Kidney tubule cell (primary cell): ENCODE results near the gene TRPM2.
"Not testable (repeated sequence)": the region's sequence is repeated elsewhere in the genome, so short reads cannot be mapped to it uniquely, and the experiment has no call there.

Experiments used
- DNase-seq: peaks from one replicate; pipeline ENCODE4 v3.0.0-alpha.2; 2018; ENCODE audit warnings: low spot score

Gene TRPM2

DNA sequence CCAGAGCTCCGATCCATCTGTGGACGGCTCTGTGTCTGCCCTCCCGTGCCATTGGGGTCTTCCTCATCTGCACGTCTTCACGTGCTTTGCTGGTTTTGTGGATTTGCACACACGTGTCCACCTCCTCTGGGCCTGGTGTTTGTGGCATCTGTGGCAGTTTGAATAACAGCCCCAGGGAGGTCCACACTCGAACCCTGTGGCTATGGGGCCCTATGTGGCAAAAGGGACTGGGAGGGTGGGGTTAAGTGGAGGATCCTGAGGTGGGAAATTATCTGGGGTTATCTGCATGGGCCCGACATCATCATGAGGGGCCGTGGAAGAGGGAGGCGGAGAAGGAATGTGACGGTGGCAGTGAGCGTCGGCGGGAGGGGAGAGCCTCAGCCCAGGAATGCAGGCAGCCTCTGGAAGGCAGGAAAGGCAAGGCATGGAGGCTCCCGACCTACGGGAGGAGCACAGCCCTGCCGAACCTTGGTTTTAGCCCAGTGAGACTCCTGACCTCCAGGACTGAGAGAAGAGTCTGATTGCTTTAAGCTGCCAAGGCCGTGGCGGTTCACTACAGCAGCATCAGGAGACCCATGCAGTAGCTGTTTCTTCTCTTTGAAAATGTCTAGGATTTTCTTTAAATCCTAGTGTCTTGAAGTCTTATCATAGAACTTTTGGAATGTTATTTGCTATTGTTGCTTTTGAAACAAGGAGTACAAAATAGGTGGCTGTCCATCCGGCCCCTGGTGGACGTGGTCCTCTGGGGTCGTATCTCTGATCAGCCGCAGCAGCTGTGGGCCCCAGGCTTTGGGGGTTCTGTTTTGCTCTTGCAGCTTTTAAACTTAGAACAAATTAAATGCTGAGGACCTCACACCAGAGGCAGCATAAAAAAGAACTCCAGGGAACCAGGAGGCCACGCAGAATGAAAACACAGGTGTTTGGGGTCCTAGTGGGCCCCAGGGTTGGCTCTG is 61.9 kb downstream of the TRPM2 start:
- no peak for DNase-seq

DNA sequence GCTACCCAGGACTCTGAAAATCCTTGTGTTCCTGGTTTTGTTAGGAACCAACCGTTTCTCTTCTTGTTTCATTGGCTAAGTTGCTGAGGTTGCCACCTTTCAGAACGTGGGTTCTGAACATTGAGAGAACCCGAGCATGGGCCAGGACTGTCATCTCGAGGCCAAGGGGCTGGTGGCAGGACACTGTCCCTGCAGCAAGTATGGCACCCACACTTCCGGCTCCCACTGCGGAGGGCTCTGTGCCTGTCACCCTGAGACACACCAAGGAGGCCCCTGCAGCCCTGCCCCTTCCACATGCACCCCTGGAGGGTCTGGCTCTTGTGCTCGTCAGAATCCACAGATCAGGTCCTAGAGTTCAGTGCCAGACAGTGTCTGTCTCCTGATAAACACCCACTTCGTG is 62.8 kb downstream of the TRPM2 start:
- DNase-seq = no peak

DNA sequence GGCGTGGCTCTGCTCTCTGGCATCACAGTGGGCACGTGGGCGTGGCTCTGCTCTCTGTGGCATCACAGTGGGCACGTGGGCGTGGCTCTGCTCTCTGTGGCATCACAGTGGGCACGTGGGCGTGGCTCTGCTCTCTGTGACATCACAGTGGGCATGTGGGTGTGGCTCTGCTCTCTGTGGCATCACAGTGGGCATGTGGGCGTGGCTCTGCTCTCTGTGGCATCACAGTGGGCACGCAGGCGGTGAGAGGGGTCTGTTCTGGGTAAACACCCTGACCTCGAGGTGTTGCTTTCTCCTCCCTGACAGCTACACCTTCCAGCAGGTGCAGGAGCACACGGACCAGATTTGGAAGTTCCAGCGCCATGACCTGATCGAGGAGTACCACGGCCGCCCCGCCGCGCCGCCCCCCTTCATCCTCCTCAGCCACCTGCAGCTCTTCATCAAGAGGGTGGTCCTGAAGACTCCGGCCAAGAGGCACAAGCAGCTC is 64.2 kb downstream of the TRPM2 start:
- DNase-seq = not testable (repeated sequence)

DNA sequence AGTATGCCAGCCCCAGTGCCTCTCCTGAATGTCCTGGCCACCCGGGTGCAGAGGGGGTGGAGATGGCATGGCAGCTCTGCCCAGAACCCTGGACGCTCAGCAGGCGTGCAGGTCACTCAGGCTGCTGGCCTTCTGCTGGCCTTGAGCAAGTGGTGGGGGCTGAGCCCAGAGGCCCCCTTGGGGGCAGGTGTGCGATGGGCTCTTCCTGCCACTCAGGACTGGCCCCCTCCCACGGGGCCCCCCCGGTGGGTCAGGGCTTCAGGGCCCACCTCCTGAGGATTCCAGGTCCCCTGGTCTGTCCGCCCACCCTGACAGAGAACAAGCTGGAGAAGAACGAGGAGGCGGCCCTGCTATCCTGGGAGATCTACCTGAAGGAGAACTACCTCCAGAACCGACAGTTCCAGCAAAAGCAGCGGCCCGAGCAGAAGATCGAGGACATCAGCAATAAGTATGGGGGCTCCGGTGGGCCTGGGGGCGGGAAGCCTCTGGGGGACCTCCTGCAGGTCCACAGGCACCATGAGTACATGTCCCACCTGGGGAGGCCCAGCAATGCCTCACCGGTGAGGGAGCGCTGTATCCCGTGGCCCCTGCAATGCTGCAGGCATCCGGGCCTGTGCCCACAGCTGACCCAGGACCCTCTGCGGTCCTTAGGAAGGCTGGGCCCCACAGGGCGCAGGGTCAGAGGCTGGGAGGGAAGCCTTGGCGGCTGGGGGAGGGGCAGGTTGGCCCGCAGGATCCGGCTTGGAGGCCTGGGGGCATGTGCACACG is 64.9 kb downstream of the TRPM2 start:
- no peak for DNase-seq

DNA sequence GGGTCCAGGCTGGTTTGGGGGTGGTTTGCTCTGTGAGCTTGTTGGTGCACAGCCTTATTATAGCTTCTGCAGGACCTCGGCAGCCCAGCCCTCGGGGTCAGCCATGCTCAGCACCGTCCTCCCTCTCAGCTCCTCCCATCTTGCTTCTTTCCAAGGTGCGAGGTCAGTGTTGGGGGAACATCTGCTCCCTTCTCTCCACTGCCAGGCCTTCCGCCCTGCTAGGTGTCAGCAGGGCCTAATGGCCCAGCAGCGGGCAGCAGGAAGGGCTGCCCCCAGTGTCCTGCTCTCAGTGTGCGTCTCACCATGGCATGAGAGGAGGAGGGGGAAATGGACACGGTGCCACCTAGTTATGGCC is 65.4 kb downstream of the TRPM2 start:
- DNase-seq = no peak

DNA sequence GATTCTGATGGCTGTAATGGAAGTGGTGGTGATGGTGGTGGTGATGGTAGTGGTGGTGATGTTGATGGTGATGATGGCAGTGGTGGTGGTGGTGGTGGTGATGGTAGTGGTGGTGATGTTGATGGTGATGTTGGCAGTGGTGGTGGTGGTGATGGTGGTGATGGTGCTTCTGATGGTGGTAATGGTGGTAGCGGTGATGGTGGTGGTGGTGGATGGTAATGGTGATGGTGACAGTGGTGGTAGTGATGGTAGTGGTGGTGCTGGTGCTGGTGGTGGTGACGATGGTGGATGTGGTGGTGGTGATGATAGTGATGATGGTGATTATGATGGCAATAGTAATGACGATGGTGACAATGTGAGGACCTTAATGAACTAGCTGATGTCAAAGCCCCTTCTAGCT is 66.3 kb downstream of the TRPM2 start:
- no peak for DNase-seq

DNA sequence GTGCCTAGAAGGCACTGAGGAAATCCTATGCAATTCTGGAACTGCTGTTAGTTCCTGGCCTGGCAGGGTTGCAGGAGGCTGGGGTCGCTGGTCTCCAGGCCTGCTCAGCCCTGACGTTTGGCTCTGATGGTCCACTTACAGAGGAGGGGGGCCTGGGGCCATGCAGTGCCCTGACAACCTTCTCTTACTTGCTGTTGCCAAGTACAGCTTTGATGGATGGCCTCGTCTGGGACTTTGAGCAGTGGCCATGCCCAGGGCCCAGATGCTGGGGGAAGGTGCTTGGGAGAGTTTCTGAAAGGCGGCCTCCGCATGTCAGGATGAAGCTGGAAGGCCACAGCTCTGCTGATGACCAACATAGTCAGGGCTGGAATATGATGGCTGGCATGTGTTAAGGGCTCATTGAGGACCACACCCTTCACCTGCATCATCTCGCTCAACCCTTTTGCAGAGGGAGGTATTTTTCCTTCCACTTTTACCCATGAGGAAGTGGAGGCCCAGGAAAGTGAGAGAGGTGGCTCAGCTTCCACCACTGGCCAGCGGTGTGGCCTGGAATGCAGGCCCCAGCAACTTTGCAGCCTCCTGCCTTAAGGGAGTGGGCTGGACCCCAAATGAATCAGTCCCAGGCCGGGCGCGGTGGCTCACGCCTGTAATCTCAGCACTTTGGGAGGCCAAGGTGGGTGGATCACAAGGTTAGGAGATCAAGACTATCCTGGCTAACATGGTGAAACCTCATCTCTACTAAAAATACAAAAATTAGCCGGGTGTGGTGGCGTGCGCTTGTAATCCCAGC is 67.2 kb downstream of the TRPM2 start:
- no peak for DNase-seq

DNA sequence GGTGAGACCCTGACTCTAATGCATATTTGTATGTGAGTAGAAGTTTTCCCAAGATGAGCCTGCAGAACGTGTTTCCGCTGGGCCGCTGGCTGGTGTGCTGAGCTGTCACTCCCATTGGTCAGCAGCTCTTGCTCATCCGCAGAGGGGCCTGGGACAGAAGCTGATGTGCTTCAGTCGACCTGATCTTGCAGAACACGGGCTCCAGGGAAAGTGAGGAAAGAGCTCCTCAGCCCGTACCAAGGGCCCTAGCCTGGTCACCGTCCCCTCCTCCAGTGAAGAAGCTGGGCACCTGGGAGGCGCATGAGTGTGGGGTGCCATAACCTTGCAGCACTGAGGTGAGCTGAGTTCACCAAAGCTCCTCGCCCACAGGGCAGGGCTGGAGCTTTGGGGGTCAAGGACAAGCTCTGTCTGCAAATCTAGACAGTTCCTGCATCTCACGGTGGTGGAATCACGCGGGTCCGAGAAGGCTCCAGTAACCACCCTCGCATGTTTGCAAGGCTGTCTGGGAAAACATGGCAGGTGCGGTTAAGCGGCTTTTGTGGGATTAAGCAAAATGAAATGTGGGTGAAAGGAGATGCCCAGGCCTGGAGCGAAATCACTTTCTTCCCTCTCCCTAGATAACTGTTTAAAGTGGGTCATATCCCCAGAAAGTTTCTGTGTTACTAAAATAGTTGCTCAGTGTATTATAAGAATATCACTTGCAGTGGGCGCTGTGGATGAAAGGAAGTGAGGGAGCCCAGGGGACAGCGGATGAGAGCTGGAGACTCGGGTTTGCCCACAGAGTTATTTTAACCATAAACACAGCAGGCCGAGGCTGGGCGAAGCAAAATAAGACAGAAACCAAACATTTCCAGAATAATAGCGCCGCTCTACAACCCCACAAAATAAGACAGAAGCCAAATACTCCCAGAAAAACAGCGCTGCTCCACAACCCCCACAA is 68.8 kb downstream of the TRPM2 start:
- no peak for DNase-seq

DNA sequence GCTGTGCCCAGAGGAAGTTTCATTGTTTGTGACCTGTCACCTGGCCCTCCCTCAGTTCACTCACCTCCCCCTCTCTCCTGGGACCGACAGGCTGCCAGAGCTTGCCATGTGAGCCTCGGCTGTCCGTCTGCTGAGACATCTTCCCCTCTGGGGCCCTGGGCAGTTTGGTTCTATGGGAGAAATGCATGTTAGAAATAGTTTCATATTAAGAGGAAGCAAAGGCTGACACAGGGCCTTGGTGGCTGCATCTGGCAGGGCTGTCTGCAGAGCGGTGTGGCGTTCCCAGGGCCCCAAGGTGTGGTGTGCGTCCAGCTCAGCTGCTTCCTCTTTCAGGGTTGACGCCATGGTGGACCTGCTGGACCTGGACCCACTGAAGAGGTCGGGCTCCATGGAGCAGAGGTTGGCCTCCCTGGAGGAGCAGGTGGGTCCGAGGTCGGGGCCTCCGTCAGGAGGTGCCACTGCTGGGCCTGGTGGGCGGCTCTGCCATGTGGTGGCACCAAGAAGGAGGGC is 69.9 kb downstream of the TRPM2 start:
- DNase-seq = no peak

DNA sequence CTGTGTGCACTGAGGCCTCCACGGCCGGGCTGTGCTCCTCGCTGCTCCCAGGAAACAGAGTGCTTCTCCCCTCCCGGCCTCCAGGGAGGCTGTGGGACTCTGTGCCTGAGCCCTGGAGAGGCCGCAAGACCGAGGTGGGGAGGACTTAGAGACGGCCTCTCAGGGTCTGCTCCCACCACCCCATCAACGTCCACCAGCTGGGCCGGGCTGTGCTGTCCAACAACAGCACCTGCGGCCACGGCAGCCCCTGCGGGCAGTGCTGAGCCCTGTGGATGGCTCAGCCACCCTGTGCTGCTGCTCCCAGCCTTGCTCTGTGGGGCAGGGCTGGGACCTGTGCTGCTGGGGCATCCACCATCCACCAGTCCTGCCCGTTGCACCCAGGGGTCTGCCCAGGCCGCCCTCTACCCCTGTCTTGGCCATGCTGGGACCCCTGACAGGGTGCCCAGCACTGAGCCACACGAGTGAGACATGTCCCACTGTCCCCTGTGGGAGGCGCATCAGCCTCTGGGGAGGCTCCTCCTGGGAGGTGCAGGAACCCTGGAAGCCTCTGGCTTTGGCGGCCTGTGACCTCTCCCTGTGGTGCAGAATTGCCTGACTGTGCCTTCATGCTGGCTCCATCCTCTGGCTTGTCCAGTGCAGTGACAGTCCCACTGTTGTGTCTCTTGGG is 70.7 kb downstream of the TRPM2 start:
- DNase-seq = no peak

DNA sequence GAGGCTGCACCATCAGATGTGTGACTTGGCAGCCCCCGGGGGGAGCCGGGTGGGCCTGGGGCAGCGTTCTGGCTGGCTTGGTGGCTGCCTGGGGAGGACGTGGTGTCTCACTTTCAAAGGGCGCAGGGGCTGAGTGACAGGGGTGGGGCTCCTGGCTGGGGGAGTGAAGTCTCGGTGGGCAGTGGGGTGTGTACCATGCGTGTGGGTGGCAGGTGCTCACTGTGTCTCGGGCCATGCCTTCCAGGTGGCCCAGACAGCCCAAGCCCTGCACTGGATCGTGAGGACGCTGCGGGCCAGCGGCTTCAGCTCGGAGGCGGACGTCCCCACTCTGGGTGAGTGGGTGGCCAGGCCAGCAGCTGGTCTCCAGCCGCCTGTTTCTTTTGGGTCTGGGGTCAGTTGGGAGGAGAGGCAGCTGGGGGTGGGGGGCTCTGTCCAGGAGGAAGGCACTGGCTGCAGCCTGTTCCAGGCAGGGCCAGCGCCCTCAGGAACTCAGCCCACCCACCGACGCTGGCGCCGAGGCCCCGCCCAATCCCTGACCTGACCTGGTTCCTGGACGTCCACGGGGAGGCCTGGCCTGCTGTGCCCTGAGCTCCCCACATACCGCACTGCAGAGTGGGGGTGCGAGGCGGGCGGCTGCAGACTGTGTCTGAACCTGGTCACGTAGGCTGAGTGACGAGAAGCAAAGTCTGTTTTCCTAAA is 71.3 kb downstream of the TRPM2 start:
- DNase-seq = no peak

DNA sequence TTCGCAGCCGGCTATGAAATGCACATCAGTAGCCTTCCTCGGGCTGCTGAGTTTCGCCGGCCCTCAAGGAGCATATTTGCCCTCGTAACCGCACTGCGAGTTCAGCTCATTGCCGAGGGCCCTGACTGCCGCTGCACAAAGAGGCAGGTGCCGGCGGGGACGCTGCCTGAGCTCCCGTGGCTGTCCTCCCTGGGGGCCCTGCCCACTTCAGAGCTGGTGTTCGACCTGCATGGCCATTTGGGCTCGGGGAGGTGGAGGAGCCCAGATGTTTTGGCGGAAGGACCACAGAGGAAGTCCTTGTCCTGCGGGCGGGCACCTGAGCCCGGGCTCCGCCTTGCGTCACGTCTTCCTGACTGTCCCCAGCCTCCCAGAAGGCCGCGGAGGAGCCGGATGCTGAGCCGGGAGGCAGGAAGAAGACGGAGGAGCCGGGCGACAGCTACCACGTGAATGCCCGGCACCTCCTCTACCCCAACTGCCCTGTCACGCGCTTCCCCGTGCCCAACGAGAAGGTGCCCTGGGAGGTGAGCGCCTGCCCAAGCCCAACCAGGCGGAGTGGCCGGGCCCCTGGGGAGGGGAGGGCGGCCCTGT is 72.0 kb downstream of the TRPM2 start:
- no peak for DNase-seq

DNA sequence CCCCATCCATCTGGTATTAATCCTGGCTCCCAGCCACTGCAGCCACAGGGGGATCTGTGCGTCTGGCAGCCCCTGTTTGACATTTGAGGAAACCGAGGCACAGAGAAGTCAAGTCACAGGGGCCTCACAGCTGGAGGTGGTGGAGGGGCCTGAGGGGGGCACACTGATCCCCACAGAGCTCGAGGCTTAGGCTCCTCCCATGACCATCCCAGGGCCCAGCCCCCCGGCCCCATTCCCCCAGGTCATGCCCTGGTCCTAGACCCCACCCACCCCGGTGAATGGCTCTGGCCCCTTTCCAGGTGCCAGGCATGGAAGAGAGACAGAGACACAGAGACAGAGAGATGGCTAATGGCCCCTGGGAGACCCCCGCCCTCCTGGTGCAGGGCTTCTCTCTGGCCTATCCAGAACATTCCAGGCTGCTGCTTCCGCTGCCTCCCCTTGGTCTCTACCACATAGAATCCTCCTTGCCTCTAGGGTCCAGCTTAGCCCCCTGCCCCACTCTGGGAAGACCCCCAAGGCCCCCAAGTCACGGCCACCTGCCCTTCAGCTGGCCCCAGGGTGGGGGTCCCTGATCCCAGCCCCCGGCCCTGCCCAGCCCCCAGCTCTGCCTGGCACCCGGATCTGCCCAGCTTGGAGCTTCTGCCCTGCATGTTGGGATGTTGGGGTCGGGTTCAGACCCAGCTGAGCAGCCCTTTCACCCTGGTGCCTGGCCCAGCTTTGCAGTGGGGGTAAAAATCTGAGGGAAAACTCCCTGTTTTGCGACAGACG is 72.7 kb downstream of the TRPM2 start:
- DNase-seq = no peak

DNA sequence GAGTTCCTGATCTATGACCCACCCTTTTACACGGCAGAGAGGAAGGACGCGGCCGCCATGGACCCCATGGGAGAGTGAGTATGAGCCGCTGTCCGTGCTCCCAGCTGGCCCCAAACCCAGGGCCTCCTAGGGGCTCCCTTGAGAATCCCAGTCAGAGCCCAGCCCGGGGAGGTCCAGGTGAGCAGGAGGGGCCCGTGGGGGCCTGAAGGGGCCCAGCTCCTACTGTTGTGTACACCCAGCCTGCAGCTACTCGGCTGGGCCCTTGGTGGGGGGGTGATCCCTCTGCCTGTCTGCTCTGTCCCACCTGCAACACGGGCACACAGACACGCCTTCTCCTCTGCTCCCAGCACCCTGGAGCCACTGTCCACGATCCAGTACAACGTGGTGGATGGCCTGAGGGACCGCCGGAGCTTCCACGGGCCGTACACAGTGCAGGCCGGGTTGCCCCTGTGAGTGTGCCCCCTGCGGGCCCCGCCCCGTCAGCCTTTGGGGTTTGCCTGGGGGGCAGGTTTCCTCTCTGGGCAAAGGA is 73.3 kb downstream of the TRPM2 start:
- DNase-seq = no peak

DNA sequence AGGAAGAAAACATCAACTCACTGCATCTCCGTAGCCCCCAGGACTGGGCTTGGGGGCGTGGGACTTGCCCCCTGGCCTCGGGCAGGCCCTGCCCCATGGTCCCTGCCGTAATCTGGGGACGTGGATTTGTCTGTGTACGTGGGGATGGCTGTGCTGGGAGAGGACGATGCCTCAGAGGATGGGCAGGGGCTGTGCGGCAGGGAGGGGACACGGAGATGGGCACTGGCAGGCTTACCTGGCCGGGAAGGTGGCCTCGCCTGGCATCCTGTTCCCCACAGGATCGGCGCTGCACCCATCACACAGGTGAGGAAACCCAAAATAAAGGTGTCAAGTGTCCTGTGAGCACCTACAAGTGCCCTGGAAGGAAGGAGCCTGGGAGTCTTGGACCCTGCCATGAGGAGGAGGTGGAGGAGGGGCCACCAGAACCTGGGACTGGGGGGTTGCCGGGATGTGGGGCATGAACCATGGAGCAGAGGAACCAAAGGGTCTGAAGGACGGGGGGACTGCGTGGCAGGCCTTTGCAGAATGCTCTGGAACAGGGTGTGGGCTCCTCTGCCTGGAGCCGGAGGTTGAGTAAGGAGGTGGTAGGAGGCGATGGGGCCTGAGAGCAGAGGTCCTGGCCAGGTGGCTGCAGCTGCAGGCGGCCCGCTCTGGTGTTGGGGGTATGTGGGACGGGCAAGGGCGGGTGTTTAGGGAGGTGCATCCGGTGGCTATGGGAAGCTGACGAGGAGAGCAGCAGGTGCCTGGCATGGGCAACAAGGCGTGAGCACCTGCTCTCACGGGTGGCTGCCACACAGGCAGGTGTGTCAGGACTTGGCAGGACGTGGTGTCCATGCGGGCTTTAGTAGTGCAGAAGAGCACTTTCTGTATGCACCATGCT is 74.1 kb downstream of the TRPM2 start:
- DNase-seq = no peak

DNA sequence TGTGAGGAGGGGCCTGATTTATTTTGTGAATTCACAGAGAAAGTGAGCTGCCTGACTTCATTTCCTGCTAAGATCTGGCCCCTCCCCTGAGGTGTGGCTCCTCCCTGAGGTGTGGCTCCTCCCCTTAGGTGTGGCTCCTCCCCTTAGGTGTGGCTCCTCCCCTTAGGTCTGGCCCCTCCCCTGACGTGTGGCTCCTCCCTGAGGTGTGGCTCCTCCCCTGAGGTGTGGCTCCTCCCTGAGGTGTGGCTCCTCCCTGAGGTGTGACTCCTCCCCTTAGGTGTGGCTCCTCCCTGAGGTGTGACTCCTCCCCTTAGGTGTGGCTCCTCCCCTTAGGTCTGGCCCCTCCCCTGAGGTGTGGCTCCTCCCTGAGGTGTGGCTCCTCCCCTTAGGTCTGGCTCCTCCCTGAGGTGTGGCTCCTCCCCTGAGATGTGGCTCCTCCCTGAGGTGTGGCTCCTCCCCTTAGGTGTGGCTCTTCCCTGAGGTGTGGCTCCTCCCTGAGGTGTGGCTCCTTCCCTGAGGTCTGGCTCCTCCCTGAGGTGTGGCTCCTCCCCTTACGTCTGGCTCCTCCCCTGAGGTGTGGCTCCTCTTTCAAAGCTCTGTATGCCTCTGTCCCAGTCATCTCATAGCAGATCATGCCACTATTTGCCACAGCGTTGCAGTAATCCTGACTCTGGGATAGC is 75.0 kb downstream of the TRPM2 start:
- DNase-seq = peak; percentile 20

DNA sequence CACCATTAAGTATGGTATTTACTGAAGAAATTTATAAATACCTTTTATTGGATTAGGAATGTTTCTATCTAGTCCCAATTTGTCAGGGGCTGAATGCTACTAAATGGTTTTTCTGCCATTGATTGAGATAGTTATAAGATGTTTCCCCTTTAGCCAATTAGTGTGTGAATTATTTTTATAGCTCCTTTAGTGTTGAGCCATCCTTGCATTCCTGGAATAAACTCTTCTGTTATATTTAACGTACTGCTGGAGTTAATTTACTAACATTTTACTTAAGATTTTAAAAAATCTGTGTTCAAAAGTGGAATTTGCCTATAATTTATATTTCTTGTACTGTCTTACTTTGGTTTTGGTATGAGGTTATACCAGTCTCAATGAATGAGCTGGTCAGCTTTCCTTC is 76.5 kb downstream of the TRPM2 start:
- no peak for DNase-seq
